Neural crest cell (in vitro differentiated cells): ENCODE results near the gene CCNY. TPM values are rescaled to one million over a fixed set of nuclear protein-coding genes. Genes with fewer than 3 reads are reported as not detected.

ENCODE experiments used
- DNase-seq: peaks from one replicate; pipeline ENCODE4 v3.0.0; 2021; ENCODE audit warnings: low read depth, mixed read lengths, low spot score
- H3K27ac Mint-ChIP-seq: one replicate; pipeline ENCODE4 v1.8.0; 2021; ENCODE audit warnings: mild to moderate bottlenecking, mixed read lengths; ENCODE audit not compliant: unreplicated experiment
- H3K27me3 Mint-ChIP-seq: 2 replicates; pipeline ENCODE4 v1.8.0; 2021; ENCODE audit warnings: low read depth, mild to moderate bottlenecking, mixed read lengths
- H3K36me3 Mint-ChIP-seq: 2 replicates; pipeline ENCODE4 v1.8.0; 2021; ENCODE audit warnings: low read depth, mild to moderate bottlenecking, mixed read lengths
- H3K4me1 Mint-ChIP-seq: 2 replicates; pipeline ENCODE4 v1.8.0; 2021; ENCODE audit warnings: mixed read lengths
- H3K4me3 Mint-ChIP-seq: one replicate; pipeline ENCODE4 v1.8.0; 2021; ENCODE audit warnings: mild to moderate bottlenecking, mixed read lengths
- H3K9me3 Mint-ChIP-seq: 2 replicates; pipeline ENCODE4 v1.8.0; 2021; ENCODE audit warnings: mixed read lengths
- total RNA-seq: library from RNA; stranded (reverse); gene quantifications from 2 replicates; pipeline ENCODE4 v1.2.1, GENCODE V29; 2021
- TF ChIP-seq, protein P1 (sequence below): fragments of 200-600 bp; sonication (generic); conservative IDR thresholded peaks from 2 replicates; pipeline ENCODE4 v1.5.0; 2021; ENCODE audit warnings: antibody characterized with exemption, mild to moderate bottlenecking

CCNY gene
- total RNA-seq, 1 donor from 2014 or later: 57.0 TPM

DNA sequence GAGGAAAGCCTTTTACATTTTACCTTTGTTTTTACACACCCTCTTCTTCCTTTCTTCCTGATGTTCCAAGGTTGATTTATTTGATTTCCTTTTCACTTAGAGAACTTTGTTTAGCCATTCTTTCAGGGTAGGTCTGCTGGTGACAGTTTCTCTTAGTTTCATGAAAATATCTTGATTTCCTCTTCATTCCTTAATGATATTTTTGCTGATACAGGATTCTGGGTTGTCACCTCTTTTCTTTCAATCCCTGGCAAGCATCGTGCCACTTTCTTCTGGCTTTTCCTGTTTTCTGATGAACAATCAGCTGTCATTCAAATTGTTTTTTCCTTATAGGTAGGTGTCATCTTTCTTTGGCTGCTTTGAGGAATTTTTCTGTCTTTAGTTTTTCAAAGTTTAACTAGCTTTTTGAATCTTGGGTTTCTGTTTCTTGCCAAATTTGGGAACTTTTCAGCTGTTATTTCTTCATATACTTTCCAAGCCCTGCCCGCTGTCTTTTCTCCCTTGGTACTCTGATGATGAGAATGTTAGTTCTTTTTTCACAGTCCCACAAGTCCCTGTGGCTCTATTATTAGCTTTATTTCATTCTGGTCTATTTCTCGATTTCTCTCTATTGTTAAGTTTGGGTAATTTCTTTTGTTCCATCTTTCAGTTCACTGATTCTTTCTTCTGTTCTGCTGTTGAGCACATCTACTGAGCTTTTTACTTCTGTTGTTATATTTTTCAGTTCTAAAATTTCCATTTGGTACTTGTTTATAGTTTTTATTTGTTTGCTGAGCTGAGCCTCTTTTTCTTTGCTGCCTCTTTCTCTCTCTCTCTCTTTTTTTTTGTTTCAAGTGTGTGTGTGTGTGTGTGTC lies 102.6 kb downstream of the CCNY start:
- TF ChIP-seq, protein P1, sequence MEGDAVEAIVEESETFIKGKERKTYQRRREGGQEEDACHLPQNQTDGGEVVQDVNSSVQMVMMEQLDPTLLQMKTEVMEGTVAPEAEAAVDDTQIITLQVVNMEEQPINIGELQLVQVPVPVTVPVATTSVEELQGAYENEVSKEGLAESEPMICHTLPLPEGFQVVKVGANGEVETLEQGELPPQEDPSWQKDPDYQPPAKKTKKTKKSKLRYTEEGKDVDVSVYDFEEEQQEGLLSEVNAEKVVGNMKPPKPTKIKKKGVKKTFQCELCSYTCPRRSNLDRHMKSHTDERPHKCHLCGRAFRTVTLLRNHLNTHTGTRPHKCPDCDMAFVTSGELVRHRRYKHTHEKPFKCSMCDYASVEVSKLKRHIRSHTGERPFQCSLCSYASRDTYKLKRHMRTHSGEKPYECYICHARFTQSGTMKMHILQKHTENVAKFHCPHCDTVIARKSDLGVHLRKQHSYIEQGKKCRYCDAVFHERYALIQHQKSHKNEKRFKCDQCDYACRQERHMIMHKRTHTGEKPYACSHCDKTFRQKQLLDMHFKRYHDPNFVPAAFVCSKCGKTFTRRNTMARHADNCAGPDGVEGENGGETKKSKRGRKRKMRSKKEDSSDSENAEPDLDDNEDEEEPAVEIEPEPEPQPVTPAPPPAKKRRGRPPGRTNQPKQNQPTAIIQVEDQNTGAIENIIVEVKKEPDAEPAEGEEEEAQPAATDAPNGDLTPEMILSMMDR: no peak
- Mint-ChIP-seq H3K27me3 (no peaks in the 10 kb centered on the region), H3K36me3 (peaks cover 43% of the 10 kb centered on the region), H3K27ac (no peak overlapping the region), H3K4me1 (peaks cover 24% of the 10 kb centered on the region), H3K4me3 (no peak overlapping the region), H3K9me3 (peaks cover 24% of the 10 kb centered on the region)
- DNase-seq: no peak

DNA sequence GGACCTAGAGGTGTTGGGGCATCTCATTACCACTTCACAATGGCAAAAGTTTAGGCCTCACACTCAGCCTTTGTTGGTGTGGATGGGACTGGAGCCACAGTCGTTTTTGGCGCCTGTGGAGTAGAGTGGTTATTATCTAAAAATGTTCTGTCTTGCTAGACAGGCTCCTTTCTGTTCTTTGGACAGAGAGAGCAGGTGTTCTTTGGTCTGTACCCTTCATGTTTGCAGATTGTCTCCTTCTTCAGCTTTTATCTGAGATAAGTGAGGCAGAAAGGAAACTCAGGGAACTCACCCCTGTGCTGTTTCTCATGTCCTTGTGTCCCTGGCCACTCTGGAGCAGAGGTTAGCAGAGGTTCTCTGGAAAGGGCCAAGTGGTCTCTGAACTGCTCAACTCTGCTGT lies 103.7 kb downstream of the CCNY start:
- Mint-ChIP-seq H3K4me3 (no peak overlapping the region), H3K27me3 (no peaks in the 10 kb centered on the region), H3K36me3 (peaks cover 46% of the 10 kb centered on the region), H3K27ac (no peak overlapping the region), H3K4me1 (peaks cover 17% of the 10 kb centered on the region), H3K9me3 (peaks cover 29% of the 10 kb centered on the region)
- no peak for DNase-seq
- TF ChIP-seq, protein P1: no peak

DNA sequence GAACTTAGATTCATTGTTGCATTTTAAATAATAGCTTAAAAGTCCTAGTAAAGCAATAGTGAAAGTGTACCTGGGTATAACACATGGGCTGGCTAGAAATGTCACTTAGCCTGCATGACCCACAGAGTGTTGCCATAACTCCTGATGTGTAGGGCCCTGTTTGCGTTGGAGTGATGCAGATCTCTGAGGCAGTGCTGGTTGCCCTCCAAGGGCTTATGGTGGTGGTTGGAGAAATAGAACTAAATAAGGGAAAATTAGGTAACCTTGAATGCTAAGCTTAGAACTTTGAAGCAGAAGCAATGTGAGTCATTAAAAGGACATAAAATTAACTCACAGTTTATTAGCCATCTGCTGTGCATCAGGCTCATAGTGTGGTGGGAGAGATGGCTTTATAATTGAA lies 105.7 kb downstream of the CCNY start:
- Mint-ChIP-seq H3K27me3 (no peaks in the 10 kb centered on the region), H3K4me1 (peaks cover 16% of the 10 kb centered on the region), H3K36me3 (peaks cover 45% of the 10 kb centered on the region), H3K4me3 (no peak overlapping the region), H3K9me3 (peaks cover 33% of the 10 kb centered on the region), H3K27ac (peak overlapping the region; percentile 60)
- DNase-seq: no peak
- TF ChIP-seq, protein P1: no peak

GRCh38 chr10:35442592-35442991 lies 106.3 kb downstream of the CCNY start:
- DNase-seq: no peak
- TF ChIP-seq, protein P1: no peak
- Mint-ChIP-seq H3K36me3 (peaks cover 45% of the 10 kb centered on the region), H3K27me3 (no peaks in the 10 kb centered on the region), H3K4me1 (peaks cover 18% of the 10 kb centered on the region), H3K4me3 (no peak overlapping the region), H3K9me3 (peaks cover 33% of the 10 kb centered on the region), H3K27ac (no peak overlapping the region)

- H3K4me1 Mint-ChIP-seq: peaks cover 31% of the 10 kb centered on the region
- no peak overlapping the region for H3K27ac Mint-ChIP-seq
- no peaks in the 10 kb centered on the region for H3K27me3 Mint-ChIP-seq
- H3K36me3 Mint-ChIP-seq: peaks cover 41% of the 10 kb centered on the region
- peaks cover 29% of the 10 kb centered on the region for H3K9me3 Mint-ChIP-seq
- DNase-seq: no peak
- TF ChIP-seq, protein P1: no peak
- H3K4me3 Mint-ChIP-seq: no peak overlapping the region
These were observed 107.5 kb downstream of the CCNY start for GRCh38 chr10:35443858-35444257.
